ENCODE results near the gene GIGYF1.
A peak's percentile ranks its signal among the peaks of the same experiment; 100 is the strongest.
"Not testable (repeated sequence)": the region's sequence is repeated elsewhere in the genome, so short reads cannot be mapped to it uniquely, and the experiment has no call there.

Gene GIGYF1

GRCh38 chr7:100694098-100694745, at the start of gene GIGYF1:
GIGYF1 (minus strand) TSS chr7:100694250; CDS start chr7:100688238, 6,012 bp downstream.
- DNase-seq (ENCODE audit: low spot score): peak; percentile 69

GRCh38 chr7:100739934-100740333, 45.9 kb upstream of the GIGYF1 start:
- DNase-seq (ENCODE audit: low spot score): no peak

- DNase-seq (ENCODE audit: low spot score): no peak
Measured at GRCh38 chr7:100736671-100737070, 42.6 kb upstream of the GIGYF1 start.

- DNase-seq (ENCODE audit: low spot score): no peak
Measured at GRCh38 chr7:100735730-100736129, 41.7 kb upstream of the GIGYF1 start.

GRCh38 chr7:100731937-100732636, 38.0 kb upstream of the GIGYF1 start:
- DNase-seq (ENCODE audit: low spot score): no peak

GRCh38 chr7:100730136-100730800, 36.2 kb upstream of the GIGYF1 start:
- no peak for DNase-seq (ENCODE audit: low spot score)

GRCh38 chr7:100728196-100728595, 34.1 kb upstream of the GIGYF1 start:
- DNase-seq (ENCODE audit: low spot score): no peak

- DNase-seq (ENCODE audit: low spot score): no peak
Measured at GRCh38 chr7:100726996-100727761, 33.1 kb upstream of the GIGYF1 start.

GRCh38 chr7:100724364-100724763, 30.3 kb upstream of the GIGYF1 start:
- not testable (repeated sequence) for DNase-seq (ENCODE audit: low spot score)

- no peak for DNase-seq (ENCODE audit: low spot score)
Measured at GRCh38 chr7:100723732-100724275, 29.8 kb upstream of the GIGYF1 start.

GRCh38 chr7:100722480-100723212, 28.6 kb upstream of the GIGYF1 start:
- DNase-seq (ENCODE audit: low spot score): no peak

- DNase-seq (ENCODE audit: low spot score): no peak
Measured at GRCh38 chr7:100721505-100721812, 27.4 kb upstream of the GIGYF1 start.

- DNase-seq (ENCODE audit: low spot score): no peak
Measured at GRCh38 chr7:100720671-100721504, 26.8 kb upstream of the GIGYF1 start.

GRCh38 chr7:100720279-100720670, 26.2 kb upstream of the GIGYF1 start, which contains the start of gene EPO:
EPO (plus strand) TSS chr7:100720468; CDS start chr7:100720981, 513 bp downstream.
- DNase-seq (ENCODE audit: low spot score): no peak

- DNase-seq (ENCODE audit: low spot score): no peak
Measured at GRCh38 chr7:100719523-100720278, 25.7 kb upstream of the GIGYF1 start.

- DNase-seq (ENCODE audit: low spot score): not testable (repeated sequence)
Measured at GRCh38 chr7:100717073-100717472, 23.0 kb upstream of the GIGYF1 start.

GRCh38 chr7:100714725-100715124, 20.7 kb upstream of the GIGYF1 start:
- DNase-seq (ENCODE audit: low spot score): no peak

- no peak for DNase-seq (ENCODE audit: low spot score)
Measured at GRCh38 chr7:100711369-100711768, 17.3 kb upstream of the GIGYF1 start.

- DNase-seq (ENCODE audit: low spot score): no peak
Measured at GRCh38 chr7:100710452-100710851, 16.4 kb upstream of the GIGYF1 start.

- no peak for DNase-seq (ENCODE audit: low spot score)
Measured at GRCh38 chr7:100708395-100708794, 14.3 kb upstream of the GIGYF1 start.

Data from globus pallidus (tissue), 1 donor.